A549 (cell line): ENCODE measurements around the gene TMEM63C.

Experiments
- CEBPB ChIP-seq, 2 experiments: fragments of >200 bp in 1 of 2; sonication (Bioruptor Twin) in 1 of 2; formaldehyde crosslinking in 1 of 2; IDR thresholded peaks; 2 replicates each; pipeline ENCODE4 v1.6.1; 2012 to 2016
- EHMT2 ChIP-seq: fragments of 200-600 bp; sonication (generic); IDR thresholded peaks from 2 replicates; pipeline ENCODE4 v1.6.1; 2016; ENCODE audit warnings: antibody characterized with exemption, low read depth, mild to moderate bottlenecking, moderate library complexity

DNA sequence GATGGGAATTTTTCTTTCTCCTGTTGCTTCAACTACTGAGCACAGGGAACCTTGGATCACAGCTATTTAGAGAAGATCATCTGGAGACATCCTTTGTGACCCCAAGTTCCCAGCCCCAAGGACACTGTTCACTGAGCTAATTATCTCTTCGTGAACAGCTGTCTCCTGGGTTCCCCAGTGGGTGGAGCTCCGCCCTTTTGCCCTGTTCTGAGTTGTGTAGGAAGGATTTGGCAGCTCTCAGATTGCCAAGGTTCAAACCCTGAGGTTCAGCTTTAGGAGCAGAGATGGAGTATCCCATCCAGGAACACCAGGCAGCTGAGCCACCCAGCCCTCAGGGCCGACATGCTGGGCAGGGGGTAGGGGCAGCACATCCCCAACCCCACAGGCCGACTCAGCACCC lies 57.4 kb downstream of the TMEM63C start:
- TF ChIP-seq CEBPB (IDR thresholded peaks at IDR 0.05) = no peak
- TF ChIP-seq EHMT2 = no peak
